C1 segment of cervical spinal cord (tissue), 14 donors: ENCODE data around the gene ACAD8.

Experiments
- DNase-seq, 14 donors: peaks; one replicate each; lab custom pipeline; 2025; lab: John Stamatoyannopoulos, UW

ACAD8 gene

DNA sequence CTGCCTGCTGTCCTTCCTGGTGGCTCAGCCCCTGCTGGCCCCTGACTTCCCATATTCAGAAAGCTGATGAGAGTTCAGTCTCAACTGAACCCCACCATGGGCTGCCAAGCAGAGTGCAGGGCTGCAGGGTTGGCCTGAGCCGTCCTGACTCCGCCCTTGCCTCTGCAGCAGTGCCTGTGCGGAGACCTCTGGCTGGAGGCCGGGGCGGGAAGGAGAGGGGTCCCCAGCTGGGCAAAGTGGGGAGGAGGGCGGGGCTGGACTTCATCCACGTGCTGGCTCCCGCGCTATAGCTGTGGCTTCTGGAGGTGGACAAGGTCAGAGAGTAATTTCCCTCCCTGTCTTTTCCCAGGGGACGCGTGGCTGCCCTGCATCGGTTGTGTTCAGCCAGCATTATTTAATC, 36.4 kb downstream of the ACAD8 start:
- no peak for DNase-seq

DNA sequence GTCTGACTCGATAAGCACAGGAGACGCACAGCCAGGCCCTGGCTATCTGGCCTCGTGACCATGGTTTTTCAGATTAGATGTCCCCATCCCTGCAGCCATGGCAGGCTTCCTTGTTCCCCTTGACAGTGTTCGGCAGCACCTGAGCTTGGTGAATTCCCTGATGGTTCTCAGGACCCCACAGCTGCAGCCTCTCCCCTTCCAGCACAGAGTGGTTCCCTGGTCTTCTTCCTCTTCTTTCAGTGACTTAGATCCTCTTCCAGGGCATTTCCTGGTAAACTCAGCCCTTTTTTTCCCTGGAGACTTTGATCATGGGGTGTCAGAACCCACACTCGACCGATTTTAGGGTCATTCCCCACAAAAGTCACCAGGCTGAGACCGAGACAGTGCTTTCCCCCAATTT, 37.3 kb downstream of the ACAD8 start:
- no peak for DNase-seq

DNA sequence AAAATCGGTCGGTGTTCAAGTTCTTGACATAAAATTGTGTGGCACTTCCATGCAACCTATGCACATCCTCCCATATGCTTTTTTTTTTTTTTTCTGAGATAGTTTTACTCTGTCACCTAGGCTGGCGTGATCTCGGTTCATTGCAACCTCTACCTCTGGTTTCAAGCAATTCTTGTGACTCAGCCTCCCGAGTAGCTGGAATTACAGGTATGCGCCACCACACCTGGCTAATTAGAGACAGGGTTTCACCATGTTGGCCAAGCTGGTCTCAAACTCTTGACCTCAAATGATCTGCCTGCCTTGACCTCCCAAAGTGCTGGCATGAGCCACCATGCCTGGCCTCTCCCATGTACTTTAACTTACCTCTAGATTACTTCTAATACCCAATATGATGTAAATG, 37.8 kb downstream of the ACAD8 start:
- DNase-seq = no peak

DNA sequence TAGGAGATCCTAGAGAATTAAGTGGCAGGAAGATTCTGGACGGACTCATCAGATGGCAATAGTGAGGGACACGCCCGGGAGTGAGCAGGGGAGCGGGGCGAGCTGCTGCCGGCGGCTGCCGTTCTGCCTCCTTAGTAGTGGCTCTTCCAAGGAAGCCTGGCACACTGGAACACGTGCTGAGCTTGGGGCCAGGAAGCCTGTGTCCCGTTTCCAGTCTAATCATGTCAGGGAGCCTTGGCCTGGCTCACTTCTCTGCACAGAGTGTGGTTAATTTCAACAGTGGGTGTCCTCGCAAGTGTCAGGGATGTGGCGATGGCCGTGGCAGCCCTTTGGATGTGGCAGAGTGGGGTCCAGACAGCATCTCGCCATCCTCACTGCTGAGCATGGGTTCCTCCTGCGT, 39.3 kb downstream of the ACAD8 start:
- no peak for DNase-seq

DNA sequence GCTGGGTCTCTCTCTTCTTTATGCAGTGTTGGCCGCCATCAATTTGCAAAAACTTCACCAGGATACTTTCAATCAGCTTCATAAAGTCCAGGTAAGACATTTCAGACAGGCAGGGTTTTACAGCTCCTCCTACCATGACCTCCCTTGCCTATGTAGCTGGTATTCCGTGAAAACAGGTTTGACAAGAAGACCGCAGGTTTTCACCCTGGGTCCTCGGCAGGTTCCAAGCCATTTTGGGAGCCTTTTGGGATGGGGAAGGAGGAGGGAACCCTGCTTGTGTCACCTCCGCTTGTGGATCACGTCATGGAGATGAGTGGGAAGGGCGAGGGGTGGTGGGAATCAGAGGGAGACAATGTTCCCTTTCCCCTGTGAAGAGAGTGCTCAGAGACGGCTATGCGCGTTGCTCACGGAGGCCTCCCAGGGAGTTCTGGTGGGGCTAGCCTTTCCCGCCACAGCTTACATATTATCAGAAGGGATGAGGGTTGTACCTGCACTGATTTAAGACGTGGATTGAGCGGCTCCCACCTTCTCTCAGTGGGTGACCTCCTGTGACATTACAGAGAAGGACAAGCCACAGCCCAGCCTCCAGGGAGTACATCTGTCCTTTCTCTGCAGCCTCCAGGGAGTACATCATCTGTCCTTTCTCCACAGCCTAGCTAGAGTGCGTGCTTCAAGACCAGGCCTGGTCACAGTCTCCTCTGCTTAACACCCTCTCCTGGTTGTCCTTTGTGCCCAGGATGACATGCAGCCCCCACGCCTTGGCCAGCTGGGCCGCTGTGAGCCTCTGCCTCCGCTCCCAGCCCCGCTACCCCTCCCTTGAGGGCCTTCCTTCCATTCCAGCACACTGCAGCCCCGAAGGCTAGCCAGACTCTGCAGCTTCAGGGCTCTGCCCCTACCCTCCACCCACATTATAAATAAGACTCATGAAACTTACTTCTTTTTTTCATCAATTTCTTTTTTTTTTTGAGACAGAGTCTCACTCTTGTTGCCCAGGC, 40.0 kb downstream of the ACAD8 start:
- DNase-seq = no peak

DNA sequence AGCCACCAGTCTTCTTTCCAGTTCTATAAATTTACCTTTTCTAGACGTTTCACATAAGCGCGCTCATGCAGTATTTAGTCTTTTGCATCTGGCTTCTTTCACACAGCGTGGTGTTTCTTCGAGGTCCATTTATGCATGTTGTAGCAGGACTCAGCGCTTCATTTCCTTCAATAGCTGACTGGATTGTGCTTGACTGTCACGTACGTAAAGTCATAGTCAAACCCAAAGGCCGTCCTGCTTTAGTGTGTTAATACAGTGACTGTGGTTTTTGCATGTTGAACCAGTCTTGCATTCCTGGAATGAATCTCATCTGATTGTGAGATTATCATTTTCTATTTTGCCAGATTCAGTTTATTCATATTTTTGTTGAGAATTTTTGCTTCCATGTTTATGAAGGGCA, 41.3 kb downstream of the ACAD8 start:
- DNase-seq = no peak

DNA sequence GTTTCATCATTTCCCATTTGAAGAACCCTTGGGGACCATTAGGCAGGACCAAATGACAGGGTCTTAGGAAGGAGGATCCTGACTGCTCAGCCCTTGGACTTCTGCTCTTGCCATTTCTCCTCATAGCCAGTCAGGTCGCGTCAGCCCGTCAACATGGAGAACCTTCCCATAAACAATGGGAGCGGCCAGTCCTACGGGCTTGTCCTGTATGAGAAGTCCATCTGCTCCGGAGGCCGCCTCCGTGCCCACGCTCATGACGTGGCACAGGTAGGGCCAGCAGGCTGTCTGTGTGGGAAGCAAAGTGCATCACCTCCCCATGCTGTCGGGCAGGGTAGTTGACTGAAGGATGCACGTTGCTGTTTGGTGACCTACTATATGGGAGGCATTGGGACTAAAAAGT, 58.9 kb downstream of the ACAD8 start:
- DNase-seq = no peak

DNA sequence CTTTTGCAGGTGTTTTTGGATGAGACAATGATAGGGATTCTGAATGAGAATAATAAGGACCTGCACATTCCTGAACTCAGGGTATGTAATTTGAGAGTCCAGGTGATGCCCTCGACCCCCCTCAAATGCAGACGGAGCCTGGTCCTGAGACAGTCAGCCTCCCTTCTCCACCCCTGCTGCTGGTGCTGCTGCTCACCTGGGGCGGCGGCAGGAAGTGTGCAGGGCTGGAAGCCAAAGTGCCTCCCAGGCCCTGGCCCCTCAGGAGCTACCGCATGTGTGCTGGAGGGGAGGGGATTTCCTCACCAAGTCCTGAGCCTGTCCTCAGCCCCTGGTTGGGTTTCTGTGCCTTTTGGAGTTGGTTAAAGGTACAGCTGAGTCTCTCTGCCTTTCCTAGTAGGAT, 59.4 kb downstream of the ACAD8 start:
- DNase-seq = no peak

DNA sequence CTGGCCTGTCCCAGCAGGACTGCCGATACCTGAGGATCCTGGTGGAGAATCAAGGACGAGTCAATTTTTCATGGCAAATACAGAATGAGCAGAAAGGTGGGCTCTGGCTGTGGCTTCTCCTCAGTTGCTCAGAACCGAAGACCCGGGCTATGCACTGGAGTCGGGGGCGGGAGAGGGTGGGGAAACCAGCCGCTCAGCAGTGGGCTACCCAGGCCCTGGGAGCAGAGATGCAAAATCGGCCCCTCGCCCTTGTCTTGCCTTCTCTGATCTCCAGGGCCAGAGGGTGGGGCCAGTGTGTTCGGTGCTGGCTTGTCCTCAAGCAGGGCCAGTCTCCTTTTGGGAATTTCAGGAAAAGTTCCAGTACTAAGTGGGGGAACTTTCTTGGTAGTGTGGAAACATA, 60.0 kb downstream of the ACAD8 start:
- DNase-seq = no peak

DNA sequence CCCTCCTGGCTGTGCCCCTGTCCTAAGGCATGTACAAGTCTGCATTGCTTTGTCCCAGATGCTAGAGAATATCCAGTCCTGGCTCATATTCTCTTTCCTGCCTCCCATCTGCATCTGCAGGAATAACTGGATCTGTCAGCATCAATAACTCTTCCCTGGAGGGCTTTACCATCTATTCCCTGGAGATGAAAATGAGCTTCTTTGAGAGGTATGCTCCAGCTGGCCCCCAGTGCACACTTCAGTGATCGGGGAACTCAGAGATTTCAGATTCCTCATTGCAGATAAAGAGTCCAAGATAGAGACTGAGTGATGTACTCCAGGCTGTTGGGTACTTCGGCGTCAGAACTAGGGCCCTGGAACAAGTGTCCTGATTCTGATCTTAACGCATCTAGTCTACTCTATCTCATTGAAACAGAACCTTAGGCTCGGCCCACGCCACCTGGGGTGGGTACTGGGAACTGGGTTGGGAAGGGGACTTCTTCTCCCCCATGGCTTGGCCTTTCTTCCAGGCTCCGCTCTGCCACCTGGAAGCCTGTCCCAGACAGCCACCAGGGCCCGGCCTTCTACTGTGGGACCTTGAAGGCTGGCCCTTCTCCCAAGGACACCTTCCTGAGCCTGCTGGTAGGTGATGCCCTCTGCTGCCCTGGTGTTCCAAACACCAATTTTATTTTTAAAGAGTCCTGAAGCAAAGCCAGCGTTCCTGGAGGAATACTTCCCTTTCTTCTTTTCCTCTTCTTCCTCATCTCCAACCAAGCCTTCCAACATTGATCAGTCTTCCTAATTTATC, 60.6 kb downstream of the ACAD8 start:
- DNase-seq = no peak
